A673 (cell line): Measurements from ENCODE around the gene DOCK10. TPM values are rescaled to one million over a fixed set of nuclear protein-coding genes. Genes with fewer than 3 reads are reported as not detected.

ENCODE experiments used
- BruUV-seq: library from RNA; stranded (reverse); fragments of 400-500 nt; replicated peaks from 2 replicates; lab custom pipeline; 2021; lab: Mats Ljungman, UMichigan
- CTCF ChIA-PET: fragments of 300-600 bp; sonication (Branson Sonifier 250); formaldehyde crosslinking; loops from one replicate; lab custom pipeline; 2022; ENCODE audit warnings: antibody characterized with exemption; lab: Charles Lee
- POLR2A ChIA-PET: fragments of 300-600 bp; sonication (Branson Sonifier 250); formaldehyde crosslinking; loops from one replicate; lab custom pipeline; 2022; ENCODE audit warnings: antibody characterized with exemption; ENCODE audit not compliant: low non-redundant PET; lab: Charles Lee
- DNase-seq: peaks from one replicate; pipeline ENCODE4 v3.0.0-alpha.2; 2015; ENCODE audit warnings: low spot score
- H3K27ac ChIP-seq: fragments of 200-600 bp; sonication (generic); 2 replicates; pipeline ENCODE4 v1.5.1; 2016; ENCODE audit warnings: mixed run types, low read depth, mild to moderate bottlenecking, mixed read lengths, antibody characterized with exemption, low read length; ENCODE audit not compliant: poor library complexity, severe bottlenecking
- H3K27me3 ChIP-seq: fragments of 200-600 bp; sonication (generic); replicated peaks from 2 replicates; pipeline ENCODE4 v1.6.1; 2017; ENCODE audit warnings: mixed run types, low read depth, mild to moderate bottlenecking, mixed read lengths, antibody characterized with exemption, low read length; ENCODE audit not compliant: insufficient read depth, poor library complexity
- H3K36me3 ChIP-seq: fragments of 200-600 bp; sonication (generic); 2 replicates; pipeline ENCODE4 v1.6.1; 2016; ENCODE audit warnings: mixed run types, mild to moderate bottlenecking, mixed read lengths, antibody characterized with exemption, low read length; ENCODE audit not compliant: insufficient read depth, poor library complexity, severe bottlenecking
- H3K4me1 ChIP-seq: fragments of 200-600 bp; sonication (generic); 2 replicates; pipeline ENCODE4 v1.6.1; 2017; ENCODE audit warnings: mixed run types, mild to moderate bottlenecking, mixed read lengths, antibody characterized with exemption, low read length; ENCODE audit not compliant: insufficient read depth, poor library complexity, severe bottlenecking
- H3K4me3 ChIP-seq: fragments of 200-600 bp; sonication (generic); 2 replicates; pipeline ENCODE4 v1.5.1; 2016; ENCODE audit warnings: low read depth, mixed run types, mild to moderate bottlenecking, mixed read lengths, low read length; ENCODE audit not compliant: poor library complexity, severe bottlenecking
- H3K9me3 ChIP-seq: fragments of 200-600 bp; sonication (generic); 2 replicates; pipeline ENCODE4 v1.6.1; 2016; ENCODE audit warnings: mixed run types, low read depth, mild to moderate bottlenecking, mixed read lengths, antibody characterized with exemption, low read length; ENCODE audit not compliant: poor library complexity, severe bottlenecking
- EZH2 ChIP-seq: fragments of 200-600 bp; sonication (generic); IDR thresholded peaks from 2 replicates; pipeline ENCODE4 v1.6.1; 2017; ENCODE audit warnings: borderline replicate concordance, low read depth, mild to moderate bottlenecking, mixed read lengths, antibody characterized with exemption, low read length; ENCODE audit not compliant: poor library complexity, severe bottlenecking
- intact Hi-C: fragments of 100-400 bp; cut with micrococcal nuclease; formaldehyde crosslinking; loops from one replicate; pipeline ENCODE4 v1.10.0; 2022; ENCODE audit not compliant: unreplicated experiment
- total RNA-seq: library from RNA; stranded (reverse); gene quantifications from 2 replicates; pipeline ENCODE4 v1.2.3, GENCODE V29; 2021
- TF ChIP-seq, protein P1 (sequence below): fragments of 300-800, 200-600 bp; sonication (generic); conservative IDR thresholded peaks from 2 replicates; pipeline ENCODE4 v1.5.1; 2017; ENCODE audit warnings: low read depth, mild to moderate bottlenecking, antibody characterized with exemption, low read length, moderate library complexity, mixed read lengths

DOCK10 gene
- total RNA-seq, 1 experiment from 2014 or later, result 5.1 TPM

DNA sequence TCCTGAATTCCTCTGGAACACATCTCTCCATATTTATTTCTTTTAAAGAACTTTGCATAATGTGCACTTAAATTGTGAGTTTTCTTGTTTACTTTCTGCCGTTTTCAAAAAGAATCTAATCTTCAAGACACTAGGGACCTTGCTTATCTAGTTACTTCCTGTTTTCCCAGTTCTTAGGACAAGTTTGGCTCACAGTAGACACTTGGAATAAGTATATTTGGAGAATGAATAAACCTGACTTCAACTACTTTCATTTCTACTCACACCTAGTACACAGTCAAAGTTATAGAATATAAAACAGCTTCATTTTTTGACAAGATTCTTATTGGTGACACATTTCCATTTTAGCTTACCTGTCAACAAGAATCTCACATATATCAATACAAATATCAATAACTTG, 170.5 kb downstream of the DOCK10 start:
- ChIA-PET CTCF (no interaction called here), POLR2A (no interaction called here)
- Histone ChIP-seq H3K4me3 (no peak overlapping the region), H3K27ac (no peak overlapping the region), H3K27me3 (no peaks in the 10 kb centered on the region), H3K4me1 (no peaks in the 10 kb centered on the region), H3K36me3 (no peaks in the 10 kb centered on the region), H3K9me3 (no peaks in the 10 kb centered on the region)
- BruUV-seq, result no TSS peak
- intact Hi-C loops, result no loop called here
- TF ChIP-seq, protein P1, sequence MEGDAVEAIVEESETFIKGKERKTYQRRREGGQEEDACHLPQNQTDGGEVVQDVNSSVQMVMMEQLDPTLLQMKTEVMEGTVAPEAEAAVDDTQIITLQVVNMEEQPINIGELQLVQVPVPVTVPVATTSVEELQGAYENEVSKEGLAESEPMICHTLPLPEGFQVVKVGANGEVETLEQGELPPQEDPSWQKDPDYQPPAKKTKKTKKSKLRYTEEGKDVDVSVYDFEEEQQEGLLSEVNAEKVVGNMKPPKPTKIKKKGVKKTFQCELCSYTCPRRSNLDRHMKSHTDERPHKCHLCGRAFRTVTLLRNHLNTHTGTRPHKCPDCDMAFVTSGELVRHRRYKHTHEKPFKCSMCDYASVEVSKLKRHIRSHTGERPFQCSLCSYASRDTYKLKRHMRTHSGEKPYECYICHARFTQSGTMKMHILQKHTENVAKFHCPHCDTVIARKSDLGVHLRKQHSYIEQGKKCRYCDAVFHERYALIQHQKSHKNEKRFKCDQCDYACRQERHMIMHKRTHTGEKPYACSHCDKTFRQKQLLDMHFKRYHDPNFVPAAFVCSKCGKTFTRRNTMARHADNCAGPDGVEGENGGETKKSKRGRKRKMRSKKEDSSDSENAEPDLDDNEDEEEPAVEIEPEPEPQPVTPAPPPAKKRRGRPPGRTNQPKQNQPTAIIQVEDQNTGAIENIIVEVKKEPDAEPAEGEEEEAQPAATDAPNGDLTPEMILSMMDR, result no peak
- no peak for TF ChIP-seq EZH2
- no peak for DNase-seq

- Histone ChIP-seq H3K4me1 (no peaks in the 10 kb centered on the region), H3K27ac (no peak overlapping the region), H3K4me3 (no peak overlapping the region), H3K36me3 (no peaks in the 10 kb centered on the region), H3K9me3 (no peaks in the 10 kb centered on the region), H3K27me3 (no peaks in the 10 kb centered on the region)
- intact Hi-C loops, result no loop called here
- ChIA-PET CTCF (no interaction called here), POLR2A (no interaction called here)
- BruUV-seq, result no TSS peak
- TF ChIP-seq, protein P1, result no peak
- no peak for TF ChIP-seq EZH2
- no peak for DNase-seq
Observed at GRCh38 chr2:224870341-224870740, 171.9 kb downstream of the DOCK10 start.

GRCh38 chr2:224869601-224870233, 172.6 kb downstream of the DOCK10 start:
- TF ChIP-seq, protein P1, result no peak
- no peak for TF ChIP-seq EZH2
- DNase-seq, result no peak
- BruUV-seq, result no TSS peak
- Histone ChIP-seq H3K27ac (no peak overlapping the region), H3K4me1 (no peaks in the 10 kb centered on the region), H3K27me3 (no peaks in the 10 kb centered on the region), H3K4me3 (no peak overlapping the region), H3K9me3 (no peaks in the 10 kb centered on the region), H3K36me3 (no peaks in the 10 kb centered on the region)
- intact Hi-C loops, result no loop called here
- ChIA-PET CTCF (no interaction called here), POLR2A (no interaction called here)
